DOHH2 (cell line): Measurements from ENCODE around the gene SLC29A1.

Source experiments
- H3F3A ChIP-seq: fragments of 200-600 bp; sonication (generic), shearing (Covaris generic); 2 replicates; pipeline ENCODE4 v1.6.0; 2016; ENCODE audit warnings: antibody characterized with exemption, mild to moderate bottlenecking; ENCODE audit not compliant: control insufficient read depth, insufficient read depth
- H3K27ac ChIP-seq: fragments of 200-600 bp; sonication (generic); 2 replicates; pipeline ENCODE4 v1.5.1; 2014; ENCODE audit warnings: low read depth, mild to moderate bottlenecking, low read length, moderate library complexity
- H3K27me3 ChIP-seq: fragments of 200-600 bp; sonication (generic); 2 replicates; pipeline ENCODE4 v1.6.1; 2014; ENCODE audit warnings: mild to moderate bottlenecking, low read length, mixed read lengths; ENCODE audit not compliant: control insufficient read depth
- H3K36me3 ChIP-seq: fragments of 200-600 bp; sonication (generic); 2 replicates; pipeline ENCODE4 v1.6.1; 2014; ENCODE audit warnings: mild to moderate bottlenecking, low read length, moderate library complexity, mixed read lengths; ENCODE audit not compliant: control insufficient read depth
- H3K4me1 ChIP-seq: fragments of 200-600 bp; sonication (generic); 2 replicates; pipeline ENCODE4 v1.6.1; 2014; ENCODE audit warnings: mild to moderate bottlenecking, low read length, mixed read lengths; ENCODE audit not compliant: control insufficient read depth
- H3K4me2 ChIP-seq: fragments of 200-600 bp; sonication (generic); 2 replicates; pipeline ENCODE4 v1.6.0; 2014; ENCODE audit warnings: mild to moderate bottlenecking, low read length, moderate library complexity
- H3K4me3 ChIP-seq: fragments of 200-600 bp; sonication (generic); 2 replicates; pipeline ENCODE4 v1.5.1; 2014; ENCODE audit warnings: mild to moderate bottlenecking, low read length, mixed read lengths
- H3K79me2 ChIP-seq: fragments of 200-600 bp; sonication (generic); 2 replicates; pipeline ENCODE4 v1.6.1; 2014; ENCODE audit warnings: mild to moderate bottlenecking, low read length, mixed read lengths; ENCODE audit not compliant: control insufficient read depth
- H3K9me2 ChIP-seq: fragments of 200-600 bp; sonication (generic); replicated peaks from 2 replicates; pipeline ENCODE4 v1.6.1; 2014; ENCODE audit warnings: mild to moderate bottlenecking, low read length, mixed read lengths; ENCODE audit not compliant: control insufficient read depth
- H3K9me3 ChIP-seq: fragments of 200-600 bp; sonication (generic); 2 replicates; pipeline ENCODE4 v1.6.1; 2014; ENCODE audit warnings: antibody characterized with exemption, low read length, mixed read lengths; ENCODE audit not compliant: control insufficient read depth, insufficient read depth
- H4K20me1 ChIP-seq: fragments of 200-600 bp; sonication (generic); 2 replicates; pipeline ENCODE4 v1.6.0; 2014; ENCODE audit warnings: low read depth, mild to moderate bottlenecking, antibody characterized with exemption, low read length, moderate library complexity; ENCODE audit not compliant: control insufficient read depth, insufficient read depth
- EZH2phosphoT487 ChIP-seq: fragments of 200-600 bp; sonication (generic); IDR thresholded peaks from 2 replicates; pipeline ENCODE4 v1.6.1; 2017; ENCODE audit warnings: borderline replicate concordance, mild to moderate bottlenecking, antibody characterized with exemption, low read length, moderate library complexity, mixed read lengths
- TF ChIP-seq, protein P1 (sequence below): fragments of 200-600 bp; sonication (generic); IDR thresholded peaks from one replicate; pipeline ENCODE4 v1.5.1; 2014; ENCODE audit warnings: antibody characterized with exemption, mild to moderate bottlenecking, low read depth, low read length; ENCODE audit not compliant: poor library complexity, severe bottlenecking

Gene SLC29A1

DNA sequence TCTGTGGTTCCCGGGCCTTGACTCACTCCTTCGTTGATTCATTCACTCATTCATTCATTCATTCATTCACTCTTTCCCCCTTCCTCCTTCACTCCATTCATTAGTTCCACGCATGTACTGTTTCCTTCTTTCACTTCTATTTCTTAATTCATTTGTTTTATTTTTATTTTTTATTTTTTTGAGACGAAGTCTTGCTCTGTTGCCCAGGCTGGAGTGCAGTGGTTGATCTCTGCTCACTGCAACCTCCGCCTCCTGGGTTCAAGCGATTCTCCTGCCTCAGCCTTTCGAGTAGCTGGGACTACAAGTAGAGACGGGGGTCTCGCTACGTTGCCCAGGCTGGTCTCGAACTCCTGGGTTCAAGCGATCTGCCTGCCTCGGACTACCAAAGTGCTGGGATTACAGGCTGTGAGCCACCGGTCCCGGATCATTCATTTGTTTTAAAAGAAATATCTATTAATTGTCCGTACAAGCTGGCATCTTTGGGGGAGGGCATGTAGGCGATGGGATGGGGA is 42.4 kb downstream of the SLC29A1 start:
- Histone ChIP-seq H3K4me2 (peak overlapping the region; percentile 90), H4K20me1 (no peaks in the 10 kb centered on the region), H3K4me1 (peaks cover 67% of the 10 kb centered on the region), H3K9me2 (no peaks in the 10 kb centered on the region), H3K4me3 (peak overlapping the region; percentile 86), H3K36me3 (peaks cover 40% of the 10 kb centered on the region), H3K9me3 (no peaks in the 10 kb centered on the region), H3F3A (peaks cover 22% of the 10 kb centered on the region), H3K79me2 (peaks cover 42% of the 10 kb centered on the region), H3K27me3 (peaks cover 22% of the 10 kb centered on the region), H3K27ac (no peak overlapping the region)
- TF ChIP-seq, protein P1, sequence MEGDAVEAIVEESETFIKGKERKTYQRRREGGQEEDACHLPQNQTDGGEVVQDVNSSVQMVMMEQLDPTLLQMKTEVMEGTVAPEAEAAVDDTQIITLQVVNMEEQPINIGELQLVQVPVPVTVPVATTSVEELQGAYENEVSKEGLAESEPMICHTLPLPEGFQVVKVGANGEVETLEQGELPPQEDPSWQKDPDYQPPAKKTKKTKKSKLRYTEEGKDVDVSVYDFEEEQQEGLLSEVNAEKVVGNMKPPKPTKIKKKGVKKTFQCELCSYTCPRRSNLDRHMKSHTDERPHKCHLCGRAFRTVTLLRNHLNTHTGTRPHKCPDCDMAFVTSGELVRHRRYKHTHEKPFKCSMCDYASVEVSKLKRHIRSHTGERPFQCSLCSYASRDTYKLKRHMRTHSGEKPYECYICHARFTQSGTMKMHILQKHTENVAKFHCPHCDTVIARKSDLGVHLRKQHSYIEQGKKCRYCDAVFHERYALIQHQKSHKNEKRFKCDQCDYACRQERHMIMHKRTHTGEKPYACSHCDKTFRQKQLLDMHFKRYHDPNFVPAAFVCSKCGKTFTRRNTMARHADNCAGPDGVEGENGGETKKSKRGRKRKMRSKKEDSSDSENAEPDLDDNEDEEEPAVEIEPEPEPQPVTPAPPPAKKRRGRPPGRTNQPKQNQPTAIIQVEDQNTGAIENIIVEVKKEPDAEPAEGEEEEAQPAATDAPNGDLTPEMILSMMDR, result no peak

DNA sequence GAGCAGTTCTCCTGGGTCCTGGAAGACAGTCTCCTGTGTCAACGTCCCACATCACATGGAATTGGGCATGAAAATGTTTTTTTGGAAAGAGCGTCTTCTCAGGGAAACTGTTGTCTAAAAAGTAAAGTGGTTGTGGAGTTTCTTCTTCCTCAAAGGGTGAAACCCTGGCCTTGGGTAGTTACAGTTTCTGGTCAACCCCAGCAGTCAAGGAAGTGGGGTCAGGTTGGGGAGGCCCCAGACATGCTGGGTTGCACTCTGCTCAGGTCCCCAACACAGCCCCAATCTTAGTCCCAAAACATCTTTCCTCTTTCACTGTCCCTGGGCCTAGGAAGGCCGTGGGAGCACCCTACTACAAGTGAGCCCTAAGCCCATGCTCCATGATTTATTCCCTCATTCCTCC is 43.0 kb downstream of the SLC29A1 start:
- TF ChIP-seq, protein P1, result no peak
- no peak for TF ChIP-seq EZH2phosphoT487
- Histone ChIP-seq H3K36me3 (peaks cover 34% of the 10 kb centered on the region), H3K79me2 (peaks cover 38% of the 10 kb centered on the region), H3F3A (peaks cover 22% of the 10 kb centered on the region), H3K9me3 (no peaks in the 10 kb centered on the region), H4K20me1 (no peaks in the 10 kb centered on the region), H3K27me3 (peaks cover 27% of the 10 kb centered on the region), H3K4me2 (no peak overlapping the region), H3K27ac (no peak overlapping the region), H3K9me2 (no peaks in the 10 kb centered on the region), H3K4me1 (peaks cover 64% of the 10 kb centered on the region), H3K4me3 (no peak overlapping the region)

DNA sequence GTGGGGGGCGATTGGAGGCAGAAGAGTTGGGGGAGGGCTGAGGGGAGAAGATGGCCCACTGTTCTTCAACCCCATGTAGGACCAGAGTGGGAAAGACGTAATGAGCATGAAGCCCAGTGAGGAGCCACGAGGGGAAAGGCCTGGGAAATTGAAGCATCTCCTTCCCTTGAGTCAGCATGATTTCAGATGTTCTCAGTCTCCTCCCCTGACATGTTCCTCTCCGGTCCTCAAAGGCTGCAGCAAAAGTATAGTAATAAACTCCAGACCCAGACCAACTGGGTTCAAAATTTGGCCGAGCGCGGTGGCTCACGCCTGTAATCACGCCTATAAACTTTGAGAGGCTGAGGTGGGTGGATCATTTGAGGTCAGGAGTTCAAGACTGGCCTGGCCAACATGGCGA is 43.9 kb downstream of the SLC29A1 start:
- H3F3A ChIP-seq, result peaks cover 22% of the 10 kb centered on the region
- peaks cover 25% of the 10 kb centered on the region for H3K36me3 ChIP-seq
- no peaks in the 10 kb centered on the region for H4K20me1 ChIP-seq
- peaks cover 29% of the 10 kb centered on the region for H3K79me2 ChIP-seq
- TF ChIP-seq, protein P1, result no peak
- no peak for TF ChIP-seq EZH2phosphoT487
- peaks cover 36% of the 10 kb centered on the region for H3K27me3 ChIP-seq
- no peak overlapping the region for H3K4me3 ChIP-seq
- no peaks in the 10 kb centered on the region for H3K9me2 ChIP-seq
- H3K9me3 ChIP-seq, result no peaks in the 10 kb centered on the region
- H3K4me1 ChIP-seq, result peaks cover 55% of the 10 kb centered on the region
- no peak overlapping the region for H3K4me2 ChIP-seq
- H3K27ac ChIP-seq, result no peak overlapping the region
